ENCODE results near the gene SPATA21.
"Not testable (repeated sequence)": the region's sequence is repeated elsewhere in the genome, so short reads cannot be mapped to it uniquely, and the experiment has no call there.

The SPATA21 gene, protein sequence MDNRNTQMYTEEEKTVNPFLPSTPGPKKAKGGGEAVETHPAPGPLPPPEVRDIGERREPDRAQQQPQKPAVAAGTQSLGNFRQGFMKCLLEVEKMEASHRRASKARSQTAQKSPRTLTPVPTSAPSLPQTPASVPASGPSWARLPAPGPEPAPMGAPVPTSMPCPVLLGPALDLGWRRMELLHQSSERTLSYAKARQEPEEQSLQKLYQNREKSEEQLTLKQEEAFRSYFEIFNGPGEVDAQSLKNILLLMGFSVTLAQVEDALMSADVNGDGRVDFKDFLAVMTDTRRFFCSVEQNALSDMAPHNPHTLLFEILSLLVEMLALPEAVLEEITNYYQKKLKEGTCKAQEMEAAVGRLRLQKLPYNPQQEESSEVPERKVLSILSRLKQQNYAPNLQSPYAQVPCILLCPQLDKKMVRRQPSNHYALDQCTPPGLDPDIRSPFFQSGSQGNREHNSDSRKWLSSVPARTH

GRCh38 chr1:16436946-16437474 lies at the start of gene SPATA21:
Gene SPATA21, minus strand, starts transcription at chr1:16437424. Its CDS starts 6,053 bp downstream, at chr1:16431371.
- Histone ChIP-seq H3K36me3 (ENCODE audit: insufficient read depth, low read length) (no peaks in the 10 kb centered on the region), H3K27ac (no peak within 1 kb of the TSS), H3K9me3 (ENCODE audit: low read depth, low read length) (no peaks in the 10 kb centered on the region), H3K4me3 (no peak within 1 kb of the TSS), H3K9ac (ENCODE audit: insufficient read length) (no peak within 1 kb of the TSS)
- TF ChIP-seq FOXP2 (optimal IDR thresholded peaks at IDR 0.05; ENCODE audit: control extremely low read depth, extremely low read length, insufficient read depth) (no peak), POLR2AphosphoS5 (IDR thresholded peaks at IDR 0.05; ENCODE audit: borderline replicate concordance, low read depth, low read length) (no peak), EZH2 (IDR thresholded peaks at IDR 0.05) (no peak)
- no peak for DNase-seq (ENCODE audit: low read depth, low spot score)

DNA sequence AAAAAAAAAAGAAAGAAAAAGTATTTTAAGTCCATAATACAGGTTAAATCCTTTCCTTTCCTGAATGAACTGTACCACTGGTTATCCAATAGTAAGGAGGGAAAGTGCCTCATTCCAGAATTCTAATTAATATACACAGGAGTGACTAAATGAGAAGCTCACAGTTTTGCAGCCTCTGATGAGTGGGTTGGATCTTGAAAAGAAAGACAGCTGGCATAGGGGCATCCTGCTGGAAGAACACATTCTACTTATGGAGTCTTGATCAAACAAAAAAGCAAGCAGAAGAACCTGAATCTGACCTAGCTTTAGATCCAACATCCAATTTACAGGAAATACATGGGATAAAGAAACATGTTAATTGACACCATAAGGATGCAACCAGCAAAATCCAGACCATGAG lies 49.8 kb upstream of the SPATA21 start:
- DNase-seq (ENCODE audit: low read depth, low spot score); H3K9me3 ChIP-seq (ENCODE audit: low read depth, low read length); H3K9ac ChIP-seq (ENCODE audit: insufficient read length); H3K27ac ChIP-seq; H3K4me3 ChIP-seq; H3K36me3 ChIP-seq (ENCODE audit: insufficient read depth, low read length): not testable (repeated sequence)

GRCh38 chr1:16486316-16486715 lies 49.1 kb upstream of the SPATA21 start:
- DNase-seq (ENCODE audit: low read depth, low spot score); H3K9me3 ChIP-seq (ENCODE audit: low read depth, low read length); H3K9ac ChIP-seq (ENCODE audit: insufficient read length); H3K4me3 ChIP-seq; H3K27ac ChIP-seq; H3K36me3 ChIP-seq (ENCODE audit: insufficient read depth, low read length): not testable (repeated sequence)

DNA sequence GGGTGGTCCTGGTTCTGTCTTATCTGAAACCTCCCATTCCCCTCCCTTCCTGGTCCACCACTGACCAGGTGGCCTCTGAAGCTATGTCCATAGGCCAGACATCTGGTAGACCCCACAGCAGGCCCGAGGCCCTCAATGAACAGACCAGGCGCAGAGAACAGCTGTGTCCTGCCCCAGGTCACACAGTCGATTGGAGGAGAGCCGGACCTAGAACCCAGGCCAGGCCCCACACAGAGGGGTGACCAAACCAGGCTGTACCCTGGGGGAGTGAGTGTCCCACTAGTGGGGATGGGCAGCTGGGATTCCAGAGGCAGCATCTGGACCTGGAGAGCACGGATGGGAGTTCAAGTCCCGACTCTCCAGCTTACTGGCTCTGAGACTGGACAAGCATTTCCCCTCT lies 47.7 kb upstream of the SPATA21 start:
- H3K9ac ChIP-seq (ENCODE audit: insufficient read length): no peak overlapping the region
- H3K36me3 ChIP-seq (ENCODE audit: insufficient read depth, low read length): no peaks in the 10 kb centered on the region; the same call in 1 of the 2 replicates
- H3K9me3 ChIP-seq (ENCODE audit: low read depth, low read length): no peaks in the 10 kb centered on the region
- TF ChIP-seq FOXP2 (optimal IDR thresholded peaks at IDR 0.05; ENCODE audit: control extremely low read depth, extremely low read length, insufficient read depth): no peak
- no peak for TF ChIP-seq EZH2 (IDR thresholded peaks at IDR 0.05)
- no peak for TF ChIP-seq POLR2AphosphoS5 (IDR thresholded peaks at IDR 0.05; ENCODE audit: borderline replicate concordance, low read depth, low read length)
- H3K27ac ChIP-seq: no peak overlapping the region
- H3K4me3 ChIP-seq: no peak overlapping the region
- DNase-seq (ENCODE audit: low read depth, low spot score): no peak

- Histone ChIP-seq H3K4me3 (no peak overlapping the region), H3K9ac (ENCODE audit: insufficient read length) (no peak overlapping the region), H3K36me3 (ENCODE audit: insufficient read depth, low read length) (no peaks in the 10 kb centered on the region; the same call in 1 of the 2 replicates), H3K27ac (no peak overlapping the region), H3K9me3 (ENCODE audit: low read depth, low read length) (no peaks in the 10 kb centered on the region)
- DNase-seq (ENCODE audit: low read depth, low spot score): no peak
- TF ChIP-seq FOXP2 (optimal IDR thresholded peaks at IDR 0.05; ENCODE audit: control extremely low read depth, extremely low read length, insufficient read depth) (no peak), EZH2 (IDR thresholded peaks at IDR 0.05) (no peak), POLR2AphosphoS5 (IDR thresholded peaks at IDR 0.05; ENCODE audit: borderline replicate concordance, low read depth, low read length) (no peak)
Measured at GRCh38 chr1:16484501-16484835, 47.2 kb upstream of the SPATA21 start.

DNA sequence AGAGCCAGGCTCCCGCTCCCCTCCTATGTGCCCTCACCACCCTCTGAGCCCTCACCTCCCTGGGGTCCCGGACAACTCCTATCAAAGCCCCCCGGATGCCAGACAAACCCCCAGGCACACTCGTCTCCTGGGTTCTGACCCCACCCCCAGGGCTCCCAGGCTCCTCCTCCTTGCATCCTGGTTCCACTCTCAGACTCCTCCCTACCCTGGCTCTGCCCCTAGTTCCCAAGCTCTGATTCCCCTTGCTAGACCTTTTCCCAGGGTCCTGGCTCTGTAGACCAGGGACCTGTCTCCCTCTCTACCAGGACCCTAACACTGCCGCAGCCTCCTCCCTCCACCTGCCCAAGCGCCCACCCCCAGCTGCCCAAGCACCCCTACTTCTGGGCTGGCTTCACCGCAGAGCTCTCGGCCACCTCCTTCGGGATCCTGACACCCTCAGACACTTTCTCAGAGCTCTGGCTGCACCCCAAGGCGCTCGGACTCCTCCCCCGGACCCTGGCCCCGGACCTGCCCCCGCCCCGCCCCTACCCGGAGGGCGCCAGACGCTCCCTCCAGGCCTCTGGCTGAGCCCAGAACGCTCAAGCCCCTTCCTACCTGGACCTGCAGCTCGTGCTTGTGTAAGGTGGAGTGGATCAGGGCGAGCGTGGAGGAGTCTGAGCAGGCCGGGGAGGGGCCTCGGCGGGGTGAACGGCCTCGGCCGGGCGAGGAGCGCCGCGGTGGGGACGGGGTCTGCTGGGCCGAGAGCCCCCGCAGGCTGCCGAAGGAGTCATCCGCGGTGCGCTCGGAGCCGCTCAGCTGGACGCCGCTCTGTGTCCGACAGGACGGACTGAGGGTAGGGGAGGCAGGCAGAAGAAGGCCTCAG lies 46.6 kb upstream of the SPATA21 start:
- not testable (repeated sequence) for H3K9me3 ChIP-seq (ENCODE audit: low read depth, low read length); H3K9ac ChIP-seq (ENCODE audit: insufficient read length); H3K27ac ChIP-seq; H3K4me3 ChIP-seq; DNase-seq (ENCODE audit: low read depth, low spot score); H3K36me3 ChIP-seq (ENCODE audit: insufficient read depth, low read length)

GRCh38 chr1:16483146-16483545 lies 45.9 kb upstream of the SPATA21 start:
- DNase-seq (ENCODE audit: low read depth, low spot score); H3K4me3 ChIP-seq; H3K9me3 ChIP-seq (ENCODE audit: low read depth, low read length); H3K36me3 ChIP-seq (ENCODE audit: insufficient read depth, low read length); H3K9ac ChIP-seq (ENCODE audit: insufficient read length); H3K27ac ChIP-seq: not testable (repeated sequence)

DNA sequence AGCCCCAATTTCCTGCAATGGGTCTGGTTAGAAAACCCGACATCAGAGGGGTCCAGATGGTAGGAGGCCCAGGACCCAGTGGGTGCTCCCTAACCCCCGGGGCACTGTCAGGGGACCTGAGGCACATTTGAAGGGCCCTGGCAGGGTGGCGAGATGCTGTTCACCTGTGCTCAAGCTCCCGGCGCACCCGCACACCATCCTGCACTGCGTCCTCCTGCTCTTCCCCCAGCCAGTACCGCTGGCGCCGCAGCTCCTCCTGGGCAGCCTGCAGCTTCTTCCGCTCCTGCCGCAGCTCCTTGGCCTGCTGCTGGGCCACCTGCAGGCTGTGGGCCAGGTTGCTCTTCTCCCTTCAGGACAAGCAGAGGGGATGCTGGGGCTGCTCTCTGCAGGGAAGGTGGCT lies 40.9 kb upstream of the SPATA21 start:
- Histone ChIP-seq H3K9ac (ENCODE audit: insufficient read length) (no peak overlapping the region), H3K9me3 (ENCODE audit: low read depth, low read length) (no peaks in the 10 kb centered on the region), H3K27ac (no peak overlapping the region), H3K4me3 (no peak overlapping the region), H3K36me3 (ENCODE audit: insufficient read depth, low read length) (no peaks in the 10 kb centered on the region; the same call in 1 of the 2 replicates)
- TF ChIP-seq FOXP2 (optimal IDR thresholded peaks at IDR 0.05; ENCODE audit: control extremely low read depth, extremely low read length, insufficient read depth): no peak
- no peak for TF ChIP-seq POLR2AphosphoS5 (IDR thresholded peaks at IDR 0.05; ENCODE audit: borderline replicate concordance, low read depth, low read length)
- TF ChIP-seq EZH2 (IDR thresholded peaks at IDR 0.05): no peak
- DNase-seq (ENCODE audit: low read depth, low spot score): no peak

GRCh38 chr1:16475771-16476770 lies 38.8 kb upstream of the SPATA21 start:
- not testable (repeated sequence) for H3K27ac ChIP-seq; H3K9me3 ChIP-seq (ENCODE audit: low read depth, low read length); H3K9ac ChIP-seq (ENCODE audit: insufficient read length); H3K36me3 ChIP-seq (ENCODE audit: insufficient read depth, low read length); H3K4me3 ChIP-seq; DNase-seq (ENCODE audit: low read depth, low spot score)

- H3K4me3 ChIP-seq; H3K9me3 ChIP-seq (ENCODE audit: low read depth, low read length); H3K36me3 ChIP-seq (ENCODE audit: insufficient read depth, low read length); H3K27ac ChIP-seq; DNase-seq (ENCODE audit: low read depth, low spot score); H3K9ac ChIP-seq (ENCODE audit: insufficient read length): not testable (repeated sequence)
Measured at GRCh38 chr1:16474891-16475290, 37.7 kb upstream of the SPATA21 start.
